Duodenal mucosa (tissue), 2 donors: ENCODE results near the gene TCF25.
"Not testable (repeated sequence)": the region's sequence is repeated elsewhere in the genome, so short reads cannot be mapped to it uniquely, and the experiment has no call there.

ENCODE experiments used
- H3K27ac ChIP-seq: one replicate; pipeline ENCODE4 v1.7.0; 2013; ENCODE audit warnings: low read depth, low read length
- H3K27me3 ChIP-seq, 2 donors: one replicate each; pipeline ENCODE4 v1.7.0; 2013; ENCODE audit warnings: low read length in 2 of 2, control low read depth in 1 of 2; ENCODE audit not compliant: insufficient read depth in 2 of 2, control insufficient read depth in 1 of 2
- H3K36me3 ChIP-seq, 2 donors: one replicate each; pipeline ENCODE4 v1.7.0; 2013; ENCODE audit warnings: low read length in 2 of 2, control low read depth in 1 of 2; ENCODE audit not compliant: insufficient read depth in 2 of 2, control insufficient read depth in 1 of 2
- H3K4me1 ChIP-seq, 2 donors: one replicate each; pipeline ENCODE4 v1.7.0; 2013; ENCODE audit warnings: low read length in 2 of 2, control low read depth in 1 of 2; ENCODE audit not compliant: insufficient read depth in 2 of 2, control insufficient read depth in 1 of 2
- H3K4me3 ChIP-seq, 2 donors: one replicate each; pipeline ENCODE4 v1.7.0; 2013; ENCODE audit warnings: low read length in 2 of 2, low read depth in 1 of 2
- H3K9ac ChIP-seq, 2 donors: one replicate each; pipeline ENCODE4 v1.7.0; 2013; ENCODE audit warnings: low read length in 2 of 2, low read depth in 1 of 2
- H3K9me3 ChIP-seq, 2 donors: one replicate each; pipeline ENCODE4 v1.7.0; 2013; ENCODE audit warnings: low read length in 2 of 2, control low read depth in 1 of 2; ENCODE audit not compliant: control insufficient read depth in 1 of 2

TCF25 gene

DNA sequence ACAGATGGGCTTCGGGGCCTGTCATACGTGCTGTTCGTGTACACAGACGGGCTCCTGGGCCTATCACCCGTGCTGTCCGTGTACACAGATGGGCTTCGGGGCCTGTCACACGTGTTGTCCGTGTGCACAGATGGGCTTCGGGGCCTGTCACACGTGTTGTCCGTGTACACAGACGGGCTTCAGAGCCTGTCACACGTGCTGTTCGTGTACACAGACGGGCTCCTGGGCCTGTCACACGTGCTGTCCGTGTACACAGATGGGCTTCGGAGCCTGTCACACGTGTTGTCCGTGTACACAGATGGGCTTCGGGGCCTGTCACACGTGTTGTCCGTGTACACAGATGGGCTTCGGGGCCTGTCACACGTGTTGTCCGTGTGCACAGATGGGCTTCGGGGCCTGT, 5.7 kb downstream of the TCF25 start:
- H3K36me3 ChIP-seq: peaks cover 23 to 46% of the 10 kb centered on the region in 2 donors

DNA sequence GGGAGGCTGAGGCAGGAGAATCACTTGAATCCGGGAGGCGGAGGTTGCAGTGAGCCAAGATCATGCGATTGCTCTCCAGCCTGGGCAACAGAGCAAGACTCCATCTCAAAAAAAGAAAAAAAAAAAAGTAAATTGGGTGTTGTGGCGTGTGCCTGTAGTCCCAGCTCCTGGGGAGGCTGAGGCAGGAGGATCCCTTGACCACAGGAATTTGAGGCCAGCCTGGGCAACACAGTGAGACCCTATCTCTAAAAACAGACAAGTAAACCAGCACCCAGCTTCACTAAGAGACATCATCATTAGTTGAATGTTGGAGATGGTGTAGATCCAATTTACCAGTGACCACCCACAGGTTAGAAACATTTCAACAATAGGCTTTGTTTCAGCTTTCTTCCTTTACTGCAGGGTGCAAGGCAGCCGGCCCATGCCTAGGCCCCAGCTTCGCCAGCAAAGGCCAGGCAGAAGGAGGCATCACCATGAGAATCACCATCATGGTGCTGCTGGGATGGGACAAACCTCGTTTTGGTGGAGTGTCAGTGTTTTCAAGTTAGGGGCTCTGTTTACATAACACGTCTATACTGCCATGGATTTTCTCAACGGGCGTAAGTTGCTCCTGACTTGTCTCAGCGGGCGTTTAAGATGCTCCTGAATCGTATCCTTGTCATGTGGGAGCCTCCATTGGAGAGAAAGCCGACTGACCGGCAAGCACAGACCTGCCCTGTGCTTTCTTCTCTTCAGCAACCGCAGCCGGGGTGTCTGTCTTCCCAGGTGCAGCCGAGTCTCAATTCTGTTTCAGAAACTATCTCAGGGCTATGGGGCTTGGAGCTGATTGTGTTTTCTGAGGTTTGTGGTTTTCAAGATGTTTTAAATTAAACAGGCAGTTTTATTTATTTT, 7.3 kb downstream of the TCF25 start:
- H3K27me3 ChIP-seq: no peaks in the 10 kb centered on the region
- H3K36me3 ChIP-seq: peaks cover 29 to 56% of the 10 kb centered on the region in 2 donors
- H3K4me1 ChIP-seq: no peaks in the 10 kb centered on the region
- H3K9me3 ChIP-seq: no peaks in the 10 kb centered on the region
- no peak overlapping the region for H3K4me3 ChIP-seq
- H3K9ac ChIP-seq: no peak overlapping the region
- no peak overlapping the region for H3K27ac ChIP-seq

More for the DNA sequence above, 5.7 kb downstream of the TCF25 start:
- not testable (repeated sequence) for H3K9me3 ChIP-seq, H3K9ac ChIP-seq, H3K27ac ChIP-seq, H3K27me3 ChIP-seq, H3K4me1 ChIP-seq, H3K4me3 ChIP-seq

DNA sequence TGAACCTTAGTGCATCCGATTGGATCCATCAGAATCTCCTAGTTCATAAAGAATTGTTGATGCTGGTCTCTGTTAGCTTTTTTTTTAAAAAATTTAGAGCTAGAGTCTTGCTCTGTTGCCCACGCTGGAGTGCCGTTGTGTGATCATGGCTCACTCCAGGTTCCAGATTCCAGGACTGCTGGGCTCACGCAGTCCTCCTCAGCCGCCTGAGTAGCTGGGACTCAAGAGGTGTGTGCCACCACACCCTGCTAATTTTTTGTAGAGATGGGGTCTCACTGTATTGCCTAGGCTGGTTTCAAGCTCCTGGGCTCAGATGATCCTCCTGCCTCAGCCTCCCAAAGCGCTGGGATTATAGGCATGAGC, 8.0 kb downstream of the TCF25 start:
- Histone ChIP-seq H3K27me3 (no peaks in the 10 kb centered on the region), H3K36me3 (peaks cover 29 to 60% of the 10 kb centered on the region in 2 donors), H3K4me1 (no peaks in the 10 kb centered on the region), H3K27ac (no peak overlapping the region), H3K4me3 (no peak overlapping the region), H3K9ac (no peak overlapping the region), H3K9me3 (no peaks in the 10 kb centered on the region)

DNA sequence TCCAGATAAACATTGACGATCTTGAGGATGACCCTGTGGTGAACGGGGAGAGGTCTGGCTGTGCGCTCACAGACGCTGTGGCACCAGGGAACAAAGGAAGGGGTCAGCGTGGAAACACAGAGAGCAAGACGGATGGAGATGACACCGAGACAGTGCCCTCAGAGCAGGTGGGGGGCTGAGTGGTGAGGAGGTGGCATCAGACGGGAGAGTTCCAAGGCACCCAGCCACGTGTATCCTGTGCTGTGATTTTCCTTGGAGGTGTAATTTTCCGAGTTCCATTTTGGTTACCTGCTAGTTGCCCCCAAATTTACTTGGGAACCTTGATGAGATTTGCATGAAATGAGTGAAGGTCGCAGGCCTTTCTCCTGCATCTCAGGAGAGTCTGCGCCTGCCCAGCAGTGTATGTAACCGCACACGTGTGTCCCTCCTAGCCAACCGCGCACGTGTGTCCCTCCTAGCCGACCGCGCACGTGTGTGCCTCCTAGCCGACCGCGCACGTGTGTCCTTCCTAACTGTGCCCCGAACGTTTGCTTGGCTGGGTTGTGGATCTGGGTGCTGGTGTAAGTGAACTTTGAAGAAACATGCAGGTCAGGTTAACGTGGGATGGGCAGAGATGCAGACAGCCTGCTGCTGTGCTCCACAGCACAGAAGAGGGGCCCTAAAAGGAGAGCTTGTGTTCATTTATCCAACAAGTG, 10.1 kb downstream of the TCF25 start:
- no peak overlapping the region for H3K4me3 ChIP-seq
- no peak overlapping the region for H3K27ac ChIP-seq
- no peak overlapping the region for H3K9ac ChIP-seq
- no peaks in the 10 kb centered on the region for H3K27me3 ChIP-seq
- H3K4me1 ChIP-seq: no peaks in the 10 kb centered on the region
- H3K9me3 ChIP-seq: no peaks in the 10 kb centered on the region
- H3K36me3 ChIP-seq: peaks cover 41 to 72% of the 10 kb centered on the region in 2 donors

DNA sequence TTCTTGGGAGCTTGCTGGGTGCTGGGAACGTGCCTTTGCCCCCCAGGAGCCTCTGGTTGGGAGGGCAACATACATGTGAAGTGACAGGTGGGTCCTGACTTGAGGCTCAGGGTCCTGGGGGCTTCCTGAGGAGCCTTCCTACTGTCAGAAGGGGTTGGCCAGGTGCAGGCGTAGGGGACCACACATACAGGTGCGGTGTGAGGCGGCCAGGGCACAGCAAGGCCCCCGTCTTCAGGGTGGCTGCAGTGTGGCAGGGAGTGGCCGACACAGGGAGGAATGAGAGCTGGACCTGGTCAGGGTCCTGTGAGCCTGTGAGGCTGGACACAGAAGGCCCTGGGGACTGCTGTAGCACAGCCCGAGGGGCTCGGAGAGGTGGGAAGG, 10.6 kb downstream of the TCF25 start:
- Histone ChIP-seq H3K27ac (no peak overlapping the region), H3K4me1 (no peaks in the 10 kb centered on the region), H3K9ac (no peak overlapping the region), H3K4me3 (no peak overlapping the region), H3K9me3 (no peaks in the 10 kb centered on the region), H3K27me3 (no peaks in the 10 kb centered on the region), H3K36me3 (peaks cover 41 to 66% of the 10 kb centered on the region in 2 donors)

DNA sequence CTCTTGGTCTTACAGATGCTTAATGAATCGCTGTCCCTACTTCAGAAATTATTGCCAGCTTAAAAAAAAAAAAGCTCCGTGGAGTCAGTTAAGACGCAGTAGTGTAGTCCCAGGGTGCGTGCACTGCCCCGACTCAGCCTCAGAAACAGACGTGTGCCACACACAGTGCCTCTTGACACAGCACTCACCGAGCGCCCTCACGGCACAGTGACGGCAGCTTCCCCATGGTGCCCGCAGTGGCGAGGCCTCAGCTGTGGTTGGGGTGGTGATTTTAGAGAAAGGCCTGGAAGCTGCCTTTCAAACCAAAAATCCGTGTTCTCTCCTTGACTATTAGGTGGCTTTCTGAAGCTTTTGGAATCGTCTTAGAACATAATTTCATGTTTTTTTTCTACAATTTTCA, 13.9 kb downstream of the TCF25 start:
- Histone ChIP-seq H3K27me3 (no peaks in the 10 kb centered on the region), H3K9me3 (no peaks in the 10 kb centered on the region), H3K27ac (no peak overlapping the region), H3K4me1 (no peaks in the 10 kb centered on the region), H3K36me3 (peaks cover 44 to 72% of the 10 kb centered on the region in 2 donors), H3K4me3 (no peak overlapping the region), H3K9ac (no peak overlapping the region)

DNA sequence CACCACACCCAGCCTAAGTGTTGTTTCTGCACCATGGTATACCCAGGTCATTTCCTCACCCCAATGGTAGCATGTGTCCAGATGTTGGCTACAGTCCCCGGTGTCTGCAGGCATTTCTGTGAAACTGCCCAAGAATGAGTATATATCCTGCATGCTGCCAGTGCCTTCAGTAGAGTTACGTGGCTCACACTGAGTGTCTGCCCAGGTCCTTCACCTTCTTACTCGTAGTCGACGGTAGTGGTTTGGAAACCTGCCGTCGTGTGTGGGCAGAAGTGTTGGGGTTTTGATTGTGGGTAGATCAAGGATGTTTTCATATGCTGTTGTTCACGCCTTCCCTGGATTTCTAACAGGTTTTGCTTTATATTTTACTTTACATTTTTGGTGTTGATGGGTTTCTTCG, 16.8 kb downstream of the TCF25 start:
- no peaks in the 10 kb centered on the region for H3K27me3 ChIP-seq
- no peak overlapping the region for H3K27ac ChIP-seq
- no peak overlapping the region for H3K4me3 ChIP-seq
- peaks cover 39 to 73% of the 10 kb centered on the region in 2 donors for H3K36me3 ChIP-seq
- H3K9ac ChIP-seq: no peak overlapping the region
- H3K4me1 ChIP-seq: no peaks in the 10 kb centered on the region
- no peaks in the 10 kb centered on the region for H3K9me3 ChIP-seq

DNA sequence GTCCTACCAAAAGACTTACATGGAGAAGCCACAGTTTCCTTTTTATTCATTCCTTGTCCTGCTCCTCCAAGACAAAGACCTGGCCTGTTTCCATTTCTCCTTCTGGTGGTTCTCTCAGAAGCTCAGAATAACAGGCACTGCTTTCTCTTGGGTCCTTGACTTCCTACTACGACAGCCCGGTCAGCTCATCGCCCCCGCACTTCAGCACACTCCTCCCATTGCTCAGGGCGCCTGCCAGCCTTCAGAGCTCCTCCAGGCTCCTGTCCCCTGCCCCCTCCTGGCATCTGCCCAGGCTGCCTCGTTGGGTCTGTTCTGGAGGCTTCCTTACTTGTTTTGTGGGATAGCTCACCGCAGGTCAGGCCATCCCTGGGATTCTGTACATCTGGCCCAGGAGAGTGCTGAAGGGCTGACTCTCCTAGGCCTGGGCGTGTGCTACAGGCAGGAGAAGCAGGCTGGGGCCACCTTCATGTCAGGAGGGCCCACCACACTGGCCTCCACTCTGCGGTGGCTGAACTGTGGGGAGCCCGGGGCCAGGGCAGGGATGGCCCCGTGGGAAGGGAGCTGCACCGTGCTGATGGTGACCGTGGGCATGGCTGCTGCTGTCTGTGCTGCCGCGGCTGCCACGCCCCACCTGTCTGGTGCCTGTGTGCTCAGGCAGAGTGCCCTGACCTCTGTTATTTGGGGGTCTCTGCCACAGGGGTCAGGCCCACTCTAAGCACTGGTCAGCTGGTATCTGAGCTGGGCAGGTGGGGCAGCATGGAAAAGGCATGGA, 17.7 kb downstream of the TCF25 start:
- Histone ChIP-seq H3K9me3 (no peaks in the 10 kb centered on the region), H3K27me3 (no peaks in the 10 kb centered on the region), H3K9ac (no peak overlapping the region), H3K36me3 (peaks cover 41 to 73% of the 10 kb centered on the region in 2 donors), H3K4me3 (no peak overlapping the region), H3K4me1 (no peaks in the 10 kb centered on the region), H3K27ac (no peak overlapping the region)

DNA sequence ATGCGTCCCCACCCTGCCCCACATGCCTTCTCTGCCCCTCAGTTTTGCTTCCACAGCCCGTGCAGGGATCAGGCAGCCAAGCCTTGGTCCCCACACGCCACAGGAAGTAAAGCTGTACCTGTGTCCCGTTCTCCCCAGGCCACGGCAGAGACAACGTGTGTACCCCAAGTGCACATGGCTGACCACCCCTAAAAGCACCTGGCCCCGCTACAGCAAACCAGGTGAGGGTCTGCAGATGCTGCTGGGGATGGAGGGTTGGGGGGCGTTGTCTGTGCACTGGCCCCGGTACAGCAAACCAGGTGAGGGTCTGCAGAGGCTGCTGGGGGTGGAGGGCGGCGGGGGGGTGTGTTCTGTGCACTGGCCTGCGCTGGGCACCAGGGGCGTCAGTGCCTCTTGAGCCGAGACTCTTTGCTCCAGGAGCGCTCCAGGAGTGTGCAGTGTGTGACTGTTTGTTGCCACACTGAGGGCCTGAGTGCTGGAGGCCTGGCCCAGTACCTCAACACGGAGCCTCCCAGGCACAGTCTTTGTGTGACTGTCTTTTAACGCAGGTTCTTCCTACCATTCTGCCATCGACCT, 18.8 kb downstream of the TCF25 start:
- Histone ChIP-seq H3K9me3 (no peaks in the 10 kb centered on the region), H3K9ac (no peak overlapping the region), H3K36me3 (peaks cover 40 to 74% of the 10 kb centered on the region in 2 donors), H3K4me1 (no peaks in the 10 kb centered on the region), H3K27ac (no peak overlapping the region), H3K4me3 (no peak overlapping the region), H3K27me3 (no peaks in the 10 kb centered on the region)
